GM19240 (cell line): ENCODE results near the gene DSCAML1.
"Not testable (repeated sequence)": the region's sequence is repeated elsewhere in the genome, so short reads cannot be mapped to it uniquely, and the experiment has no call there.

Experiments used
- DNase-seq: peaks from one replicate; pipeline ENCODE4 v3.0.0; 2011; ENCODE audit warnings: low spot score; ENCODE audit not compliant: insufficient read length

Gene DSCAML1

DNA sequence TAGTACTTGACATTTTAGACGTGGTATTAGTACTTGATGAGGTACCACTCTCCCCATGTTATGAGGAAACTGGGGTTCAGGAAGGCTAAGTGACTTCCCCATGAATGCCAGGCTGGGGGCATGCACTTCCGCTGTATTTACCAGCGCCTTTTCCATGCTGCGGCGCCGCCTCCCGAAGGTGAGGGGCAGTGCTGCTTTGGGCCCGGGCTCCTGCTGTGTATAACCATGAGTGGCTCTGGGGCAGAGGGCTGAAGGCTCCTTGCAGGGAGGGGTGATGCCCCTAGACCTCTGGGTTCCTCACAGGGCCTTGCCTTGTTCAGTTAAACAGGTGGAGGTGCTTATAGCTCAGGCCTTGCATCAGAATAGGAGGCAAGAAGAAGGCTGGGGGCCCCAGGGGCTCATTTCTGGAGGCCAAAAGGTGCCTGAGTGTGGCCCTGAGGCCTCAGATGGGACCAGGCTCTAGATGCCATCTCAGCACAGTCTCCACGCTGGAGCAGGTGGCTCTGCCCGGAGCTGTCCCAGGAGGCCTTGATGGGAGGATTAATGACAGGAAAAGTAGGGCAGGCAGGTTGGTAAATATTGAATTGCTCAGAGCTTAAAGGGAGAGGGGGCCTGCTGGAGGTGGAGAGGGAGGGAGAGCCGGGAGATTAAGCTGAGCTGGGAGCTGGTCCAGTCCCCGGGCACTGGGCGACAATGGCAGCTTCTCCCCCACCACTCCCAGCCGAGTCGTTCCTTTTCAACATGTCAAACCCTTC is 339.8 kb downstream of the DSCAML1 start:
- DNase-seq, result no peak

DNA sequence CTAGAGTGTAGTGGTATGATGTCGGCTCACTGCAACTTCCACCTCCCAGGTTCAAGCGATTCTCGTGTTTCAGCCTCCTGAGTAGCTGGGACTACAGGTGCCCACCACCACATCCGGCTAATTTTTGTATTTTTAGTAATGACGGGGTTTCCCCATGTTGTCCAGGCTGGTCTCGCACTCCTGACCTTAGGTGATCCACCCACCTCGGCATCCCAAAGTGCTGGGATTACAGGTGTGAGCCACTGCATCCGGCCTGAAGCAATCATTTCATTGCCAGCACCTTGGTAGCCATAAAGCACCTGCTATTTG is 340.3 kb downstream of the DSCAML1 start:
- DNase-seq, result not testable (repeated sequence)

DNA sequence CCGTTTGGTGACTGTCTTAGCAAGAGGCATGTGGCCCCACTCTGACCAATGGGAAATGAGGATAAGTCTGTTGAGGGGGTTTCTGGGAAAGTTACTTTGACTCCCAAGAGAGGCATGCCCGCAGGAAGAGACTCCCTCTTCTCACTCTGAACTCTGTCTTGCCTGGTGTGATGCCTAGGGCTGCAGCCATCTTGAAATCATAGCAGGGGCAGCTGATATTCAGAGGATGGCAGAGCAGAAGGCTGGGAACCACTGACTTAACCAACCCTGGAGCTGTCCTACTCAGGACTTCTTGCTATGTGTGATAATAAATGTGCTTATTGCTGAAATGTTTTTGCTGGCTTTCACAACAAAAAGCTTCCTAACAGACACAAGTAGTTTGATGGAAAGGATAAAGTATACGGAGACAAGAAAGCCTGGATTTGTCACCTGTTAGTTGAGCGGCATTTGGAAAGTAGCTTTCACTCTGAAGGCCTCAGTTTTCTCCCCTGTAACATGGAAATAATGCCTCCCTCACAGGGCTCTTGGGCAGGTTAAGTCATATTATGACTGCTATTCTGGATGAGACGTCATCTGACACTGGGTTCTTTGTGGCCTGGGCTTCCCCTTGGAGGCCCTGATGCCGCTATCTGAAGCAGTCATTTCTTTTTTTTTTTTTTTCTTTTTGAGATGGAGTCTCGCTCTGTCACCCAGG is 340.8 kb downstream of the DSCAML1 start:
- DNase-seq, result peak; percentile 72

DNA sequence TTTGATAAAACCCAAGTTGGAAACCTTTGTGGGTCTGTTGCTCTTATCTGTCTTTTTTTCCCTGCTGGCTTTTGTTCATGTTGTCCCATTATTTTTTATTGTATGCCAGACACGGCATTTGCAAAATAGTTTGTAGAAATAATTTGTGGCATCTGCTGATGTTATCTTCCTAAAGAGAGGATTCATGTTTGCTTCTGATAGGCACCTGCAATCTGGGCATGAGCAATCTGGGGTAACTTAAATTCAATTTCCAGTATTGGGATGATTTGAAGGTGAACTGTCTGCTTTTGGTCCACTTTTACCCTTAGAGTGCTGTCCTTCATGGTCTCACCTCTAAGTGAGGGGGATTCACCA is 342.5 kb downstream of the DSCAML1 start:
- DNase-seq, result no peak

DNA sequence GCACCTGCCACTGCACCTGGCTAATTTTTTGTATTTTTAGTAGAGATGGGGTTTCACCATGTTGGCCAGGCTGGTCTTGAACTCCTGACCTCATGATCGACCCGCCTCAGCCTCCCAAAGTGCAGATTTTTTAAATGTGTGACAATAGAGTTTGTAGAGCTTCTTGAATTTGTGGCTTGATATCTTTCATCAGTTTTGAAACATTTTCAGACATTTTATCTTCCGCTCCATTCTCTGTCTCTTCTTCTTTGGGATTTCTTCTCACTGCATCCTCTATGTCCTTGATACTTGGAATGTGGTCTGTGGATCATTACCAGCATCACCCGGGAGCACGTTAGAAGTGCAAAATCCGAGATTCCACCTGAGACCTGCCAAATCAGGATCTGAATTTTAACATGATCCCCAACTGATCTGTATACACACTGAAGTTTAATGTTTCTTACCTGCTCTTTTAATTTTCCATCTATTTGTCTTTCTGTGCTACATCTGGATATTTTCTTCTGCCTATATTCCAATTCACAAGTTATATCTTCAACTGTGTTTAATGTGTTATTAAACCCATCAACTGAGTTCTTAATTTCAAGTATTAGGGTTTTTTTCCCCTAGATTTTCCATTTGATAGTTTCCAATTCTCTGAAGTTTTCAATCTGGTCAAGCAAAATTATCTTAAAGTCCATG is 343.0 kb downstream of the DSCAML1 start:
- DNase-seq, result no peak

DNA sequence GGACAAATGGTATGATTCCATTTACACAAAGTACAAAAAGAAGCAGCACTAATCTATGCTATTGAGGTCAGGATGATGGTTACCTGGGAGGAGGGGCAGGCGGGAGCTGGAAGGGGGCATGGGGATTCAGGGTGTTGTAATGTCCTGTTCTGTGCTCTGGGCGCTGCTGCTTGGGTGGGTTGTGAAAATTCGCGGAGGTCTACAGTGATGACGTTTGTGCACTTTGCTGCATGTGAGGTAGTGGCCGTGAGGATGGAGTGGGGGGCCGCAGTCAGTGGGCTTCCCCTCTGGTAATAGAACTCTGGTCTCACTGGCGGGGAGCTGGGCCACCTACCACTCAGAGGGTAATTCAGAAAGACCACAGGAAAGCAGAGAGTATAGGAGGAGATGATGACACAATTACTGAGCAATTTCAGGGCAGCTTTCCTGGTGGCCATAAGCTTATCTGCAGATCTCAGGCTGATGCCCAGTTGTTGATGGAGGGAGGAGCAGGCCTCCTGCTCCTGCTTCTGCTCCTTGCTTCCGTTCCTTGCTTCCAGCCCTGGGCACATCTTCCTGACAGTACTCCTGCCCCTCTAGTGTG is 347.8 kb downstream of the DSCAML1 start:
- DNase-seq, result no peak

DNA sequence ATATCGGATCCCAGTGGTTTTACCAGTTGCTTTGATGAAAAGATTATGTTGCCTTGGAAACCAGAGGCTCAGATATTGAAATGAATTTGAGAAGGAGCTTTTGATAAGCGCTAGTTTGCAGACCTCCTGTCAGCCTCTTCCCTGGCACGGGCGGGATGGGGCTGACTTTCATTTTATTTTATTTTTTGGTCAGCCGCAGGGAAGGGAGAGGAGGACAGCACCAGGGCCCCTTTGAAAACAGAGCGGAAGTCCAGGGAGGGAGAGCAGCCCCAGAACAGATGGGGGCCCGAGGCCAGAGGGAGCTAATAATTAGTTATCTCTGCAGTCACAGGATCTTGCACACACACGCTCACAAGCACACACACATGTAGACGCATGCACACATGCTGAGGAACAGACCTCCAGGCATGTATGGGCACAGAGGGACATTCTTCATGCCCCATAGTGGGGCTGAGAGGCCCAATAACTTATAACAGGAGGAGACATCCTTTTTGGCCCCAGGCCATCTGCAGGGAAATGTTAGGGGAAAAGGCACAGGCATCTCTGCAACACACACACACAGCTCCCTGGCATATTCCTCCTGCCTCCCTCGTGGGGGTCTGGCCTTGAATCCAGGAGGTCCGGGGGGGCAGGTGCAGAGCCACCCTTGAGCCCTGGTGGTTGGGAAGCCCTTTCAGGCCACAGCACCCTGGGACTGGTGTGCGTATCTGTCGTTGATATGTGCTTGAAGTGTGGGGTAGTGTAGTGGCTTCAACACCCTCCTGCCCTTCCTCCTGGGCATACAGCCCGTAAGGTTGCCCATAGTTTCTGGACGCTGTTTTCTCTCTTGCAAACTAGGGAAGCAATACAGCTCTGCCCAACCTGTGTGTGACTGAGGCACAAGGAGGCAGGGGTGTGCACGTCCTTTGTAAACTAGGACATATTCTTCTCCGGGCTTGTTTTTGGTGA is 352.0 kb downstream of the DSCAML1 start:
- DNase-seq, result no peak

DNA sequence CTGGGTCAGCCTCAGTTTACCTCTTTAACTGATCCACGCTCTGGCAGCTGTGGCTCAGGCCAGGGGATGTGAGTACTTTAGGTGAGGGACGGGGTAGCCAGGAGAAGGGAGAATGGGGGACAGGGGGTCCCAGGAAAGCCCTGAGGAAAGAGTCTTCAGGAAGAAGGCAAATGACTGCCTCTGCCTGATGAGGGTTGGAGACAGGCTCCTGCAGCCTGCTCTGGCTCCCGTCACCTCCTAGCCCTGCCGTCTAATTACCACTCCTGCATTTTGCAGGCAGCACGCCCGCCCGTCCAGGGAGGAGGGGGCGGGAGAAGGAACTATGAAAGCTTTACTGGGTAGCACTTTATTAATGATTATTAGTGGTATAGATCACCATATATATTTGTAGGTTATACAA is 352.8 kb downstream of the DSCAML1 start:
- no peak for DNase-seq

DNA sequence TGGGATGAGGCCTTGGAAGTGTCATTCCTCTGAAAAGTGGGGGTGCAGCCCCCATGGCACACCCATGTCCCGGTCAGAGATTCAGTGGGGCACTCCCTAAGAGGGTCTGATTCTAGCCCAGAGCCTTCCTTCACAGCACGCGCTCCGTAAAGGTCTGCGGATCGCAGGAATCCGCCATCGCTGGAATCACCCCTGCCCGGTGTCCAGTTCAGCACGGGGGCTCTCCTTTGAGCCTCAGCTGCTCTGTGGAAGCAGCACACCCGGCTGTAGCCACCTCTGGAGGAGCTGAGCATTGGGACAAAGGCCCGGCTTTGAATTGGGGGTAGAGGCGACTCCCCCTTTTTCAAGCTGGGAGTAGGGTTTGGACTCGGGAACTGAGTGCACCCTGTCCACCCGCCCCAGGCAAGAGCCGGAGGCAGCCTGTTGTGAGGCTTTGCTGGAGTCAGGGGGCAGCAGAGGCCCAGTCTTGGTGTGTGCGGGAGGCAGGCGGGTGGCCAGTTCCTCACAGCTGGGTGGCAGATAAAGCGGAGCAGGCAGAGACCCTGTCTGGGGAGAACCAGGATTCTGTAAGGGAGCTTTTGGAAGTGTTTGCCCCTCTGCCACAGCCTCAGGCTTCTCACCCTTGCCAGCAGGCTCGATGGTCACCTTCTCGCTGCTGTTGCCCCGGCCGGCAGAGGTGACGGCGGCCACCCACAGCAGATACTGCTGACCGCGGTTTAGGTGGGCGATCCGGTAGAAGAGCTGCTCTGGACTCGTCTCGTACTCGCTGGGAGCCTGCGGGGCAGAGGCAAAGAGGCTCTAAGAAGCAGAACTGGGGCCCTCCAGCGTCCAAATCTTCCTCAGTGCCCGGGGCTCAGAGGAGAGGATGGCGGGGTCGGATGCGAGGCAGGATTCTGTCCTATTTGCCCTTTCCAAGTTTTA is 353.5 kb downstream of the DSCAML1 start:
- no peak for DNase-seq

DNA sequence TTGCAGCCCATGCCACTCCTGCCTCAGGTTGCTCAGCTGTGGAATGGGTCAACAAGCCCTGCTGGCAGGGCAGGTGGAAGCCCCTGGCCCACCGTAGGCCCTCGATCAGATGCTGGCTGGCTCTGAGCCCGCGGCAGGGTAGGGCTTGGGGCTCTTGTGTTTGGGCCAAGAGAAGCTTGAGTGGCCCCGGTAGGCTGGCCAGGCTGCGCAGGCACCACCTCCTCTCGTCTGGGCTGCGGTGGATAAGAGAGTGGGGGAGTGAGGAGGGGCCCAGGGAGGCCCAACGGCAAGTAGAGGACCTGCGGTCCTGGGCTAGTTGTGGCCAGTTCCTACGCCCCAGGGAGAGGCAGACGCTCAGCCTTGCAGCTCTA is 354.2 kb downstream of the DSCAML1 start:
- DNase-seq, result no peak

DNA sequence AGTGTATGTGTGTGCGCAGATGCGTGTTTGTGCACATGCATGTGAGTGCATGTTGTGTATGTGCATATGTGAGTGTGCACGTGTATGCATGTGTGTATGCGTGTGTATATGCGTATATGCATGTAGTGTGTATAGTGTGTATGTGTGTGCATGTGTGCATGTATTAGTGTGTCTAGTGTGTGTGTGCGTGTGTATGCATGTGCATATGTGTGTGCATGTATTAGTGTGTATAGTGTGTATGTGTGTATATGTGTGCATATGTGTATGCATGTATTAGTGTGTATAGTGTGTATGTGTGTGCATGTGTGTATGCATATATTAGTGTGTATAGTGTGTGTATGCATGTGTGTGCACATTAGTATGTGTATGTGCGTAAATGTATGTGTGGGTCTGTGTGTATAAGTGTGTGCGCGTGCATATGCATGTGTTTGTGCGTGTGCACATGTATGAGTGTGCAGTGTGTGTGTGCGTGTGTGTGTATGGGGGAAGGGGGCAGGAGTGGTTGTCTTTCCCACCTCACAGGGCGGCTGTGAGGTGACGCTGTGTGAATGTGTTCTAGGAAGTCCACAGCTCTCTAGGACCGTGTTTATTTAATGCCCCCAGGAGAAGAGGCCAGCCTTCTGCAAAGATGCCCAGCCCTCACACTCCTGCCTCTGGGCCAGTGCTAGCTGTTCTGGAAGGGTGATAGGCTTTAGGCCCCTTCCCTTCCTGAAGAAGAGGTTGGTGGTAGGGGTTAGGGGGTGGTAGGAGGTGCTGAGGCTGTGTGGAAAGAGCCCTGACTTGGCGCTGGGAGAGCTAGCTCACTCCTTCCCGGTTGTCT is 354.8 kb downstream of the DSCAML1 start:
- DNase-seq, result no peak

DNA sequence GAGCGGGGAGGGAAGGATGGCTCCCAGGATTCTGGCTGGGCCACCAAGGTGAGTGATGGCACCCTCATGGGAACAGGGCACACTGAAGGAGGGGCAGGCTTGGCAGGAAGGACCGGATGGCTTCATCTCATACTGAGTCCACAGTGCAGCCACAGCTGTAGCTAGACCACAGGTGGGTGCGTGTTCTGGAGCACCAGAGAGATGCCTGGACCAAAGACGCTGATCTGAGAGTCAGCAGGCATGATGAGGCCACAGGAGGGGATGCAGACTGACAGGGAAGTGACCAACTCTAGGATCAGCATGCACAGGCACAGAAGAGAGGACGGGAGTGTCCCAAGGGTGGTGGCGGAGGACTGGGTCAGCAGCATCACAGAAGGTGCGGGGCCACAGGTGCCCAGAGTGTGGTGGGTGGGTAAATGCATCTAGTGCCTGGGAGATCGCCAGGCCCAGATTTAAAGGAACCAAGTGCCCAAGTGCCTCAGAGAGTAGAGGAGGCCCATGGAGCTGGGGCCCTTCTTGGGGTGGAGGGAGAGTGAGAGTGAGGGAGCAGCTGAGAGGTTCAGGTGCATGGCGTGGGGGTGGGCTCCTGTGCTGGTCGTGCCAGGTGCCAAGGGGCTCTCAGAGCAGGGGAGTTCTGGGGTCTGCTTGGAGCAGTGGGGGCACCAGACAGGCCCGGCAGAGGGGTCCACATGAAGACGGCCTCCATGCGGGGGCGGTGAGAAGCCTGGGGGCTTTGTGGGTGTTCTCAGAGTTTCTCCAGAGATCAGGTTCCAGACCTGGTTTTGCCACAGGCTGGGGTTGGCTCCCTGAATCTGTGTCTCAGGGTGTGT is 355.7 kb downstream of the DSCAML1 start:
- no peak for DNase-seq

DNA sequence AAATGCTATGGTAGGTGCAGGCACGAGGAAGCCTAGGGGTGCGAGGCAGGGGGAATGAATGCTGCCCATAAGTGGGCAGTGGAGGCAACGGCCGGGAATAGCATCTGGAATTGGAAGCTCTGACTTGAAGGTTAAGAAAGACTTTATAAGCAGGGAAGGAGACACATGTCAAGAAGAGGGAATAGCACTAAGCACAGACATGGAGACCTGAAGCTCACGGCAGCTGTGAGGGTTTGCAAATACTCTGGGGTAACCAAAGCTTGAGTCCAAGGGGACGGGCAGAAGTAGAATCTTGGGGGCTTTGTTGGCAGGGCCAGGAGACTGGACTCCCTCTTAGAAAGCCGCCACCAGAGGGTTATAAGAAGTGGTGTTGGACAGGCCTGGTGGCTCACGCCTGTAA is 356.8 kb downstream of the DSCAML1 start:
- no peak for DNase-seq

DNA sequence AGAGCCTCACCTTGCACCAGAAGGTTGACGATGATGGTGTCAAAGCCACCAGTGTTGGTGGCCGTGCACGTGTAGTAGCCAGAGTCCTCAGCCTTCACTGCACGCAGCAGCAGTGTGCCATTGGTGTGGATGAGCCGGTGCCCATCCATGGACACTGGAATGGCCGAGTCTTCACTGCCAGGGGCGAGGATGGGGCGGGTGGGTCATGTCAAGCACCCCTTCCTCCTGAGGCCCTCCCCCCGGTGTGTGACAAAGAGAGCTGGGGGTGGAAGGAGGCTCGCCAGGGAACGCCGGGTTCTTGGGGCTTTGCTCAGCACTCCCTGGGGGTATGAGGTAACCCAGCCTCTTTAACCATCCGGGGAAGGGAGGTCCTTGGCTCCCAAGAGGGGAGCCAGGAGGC is 357.8 kb downstream of the DSCAML1 start:
- no peak for DNase-seq

DNA sequence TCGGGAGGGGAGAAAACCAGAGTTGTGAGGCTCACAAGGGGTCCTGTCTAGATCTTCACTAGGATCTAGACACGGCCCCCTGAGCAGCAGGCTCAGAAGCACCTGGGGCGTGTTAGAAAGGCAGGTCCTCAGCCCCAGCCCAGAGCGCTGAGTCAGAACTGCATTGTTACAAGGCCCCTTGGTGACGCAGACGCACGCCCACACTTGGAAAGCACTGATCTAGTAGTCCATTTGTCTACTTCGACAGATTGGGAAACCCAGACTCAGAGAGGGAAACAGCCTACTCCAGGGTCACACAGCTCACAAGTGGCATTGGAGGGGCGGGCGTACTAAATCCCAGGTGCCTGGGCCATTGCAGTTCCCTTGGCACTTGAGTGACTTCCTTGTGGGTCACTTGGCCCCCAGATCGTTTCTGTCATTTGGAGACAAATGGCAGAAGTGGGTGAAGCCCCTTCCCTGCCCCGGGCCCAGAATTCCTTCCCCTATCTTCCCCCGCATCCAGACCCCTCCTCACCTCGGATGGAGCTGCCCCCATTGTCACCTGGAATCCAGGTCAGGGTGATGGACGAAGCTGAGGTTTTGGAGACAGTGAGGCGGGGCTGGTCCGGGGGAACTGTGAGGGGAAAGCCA is 358.5 kb downstream of the DSCAML1 start:
- DNase-seq, result no peak

DNA sequence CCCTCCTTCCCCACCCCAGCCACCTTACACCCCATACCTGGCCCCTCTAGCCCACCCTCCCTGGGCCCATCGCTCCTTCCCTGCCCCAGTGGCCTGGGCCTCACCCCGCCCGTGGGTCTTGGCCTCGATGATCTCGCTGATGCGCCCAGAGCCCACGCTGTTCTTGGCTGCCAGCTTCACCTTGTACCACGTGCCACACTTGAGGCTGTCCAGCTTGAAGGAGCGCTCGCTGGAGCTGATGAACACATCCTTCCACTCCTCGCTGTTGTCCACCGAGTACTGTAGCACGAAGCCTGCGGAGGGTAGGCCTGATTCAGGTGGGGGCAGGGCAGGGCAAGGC is 359.3 kb downstream of the DSCAML1 start:
- no peak for DNase-seq

DNA sequence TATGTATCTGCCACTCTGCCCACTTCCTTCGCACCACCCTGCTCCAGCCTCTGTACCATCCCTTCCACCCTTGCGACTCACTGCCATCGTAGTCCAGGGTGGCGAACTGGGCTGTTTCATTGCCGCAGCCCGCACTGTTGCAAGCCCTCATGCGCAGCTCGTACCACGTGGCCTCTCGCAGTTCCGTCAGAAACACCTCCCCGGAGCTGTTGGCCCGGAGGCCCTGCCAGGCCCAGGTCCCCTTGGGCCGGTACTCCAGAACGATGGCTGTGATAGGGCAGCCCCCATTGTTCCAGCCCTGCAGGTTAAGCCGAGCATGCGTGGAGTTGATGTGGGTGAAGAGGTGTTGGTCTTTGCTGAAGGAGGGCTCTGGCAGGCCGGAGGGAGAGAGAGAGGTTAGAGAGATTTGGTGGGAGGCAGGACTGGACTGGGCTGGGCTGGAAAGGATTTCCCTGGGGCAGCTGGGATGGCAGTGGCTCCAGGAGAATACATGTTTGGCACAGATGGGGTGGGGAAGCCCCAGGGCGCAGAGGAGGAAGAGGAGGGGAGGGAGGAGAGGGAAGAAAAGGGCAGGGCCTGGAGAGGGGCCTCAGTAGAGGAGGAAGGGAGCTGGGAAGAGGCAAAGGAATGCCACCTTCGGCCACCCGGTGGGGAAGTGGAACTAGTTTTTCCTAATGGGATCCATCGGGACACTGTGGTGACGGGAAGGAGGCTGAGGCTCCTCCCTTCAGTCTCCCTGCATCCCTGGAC is 359.8 kb downstream of the DSCAML1 start:
- DNase-seq, result no peak
